RCC 7860 (cell line): ENCODE results near the gene ANKRD24.
"Not testable (repeated sequence)": the region's sequence is repeated elsewhere in the genome, so short reads cannot be mapped to it uniquely, and the experiment has no call there.

Source experiments
- DNase-seq: peaks from one replicate; pipeline ENCODE4 v3.0.0-alpha.2; 2015; ENCODE audit warnings: low spot score
- FAIRE-seq: peaks from 2 replicates; lab custom pipeline; 2012; peaks lifted over from hg19 to GRCh38; lab: Jason Lieb, UNC

The ANKRD24 gene

GRCh38 chr19:4182084-4182810, at the start of gene ANKRD24, which contains the start of gene SIRT6:
Gene ANKRD24, plus strand, starts transcription at chr19:4182689. Its CDS starts 3,737 bp downstream, at chr19:4186426.
Gene SIRT6, minus strand, starts transcription at chr19:4182563. Its CDS starts 24 bp downstream, at chr19:4182539.
- DNase-seq (peak; percentile 81), FAIRE-seq (peak; percentile 16)

- no peak for FAIRE-seq
- DNase-seq, result no peak
Measured at GRCh38 chr19:4134351-4134750, 48.1 kb upstream of the ANKRD24 start.

GRCh38 chr19:4135386-4135785, 47.1 kb upstream of the ANKRD24 start:
- not testable (repeated sequence) for DNase-seq, FAIRE-seq

GRCh38 chr19:4136680-4137088, 45.8 kb upstream of the ANKRD24 start:
- DNase-seq (no peak), FAIRE-seq (no peak)

GRCh38 chr19:4138445-4138844, 44.0 kb upstream of the ANKRD24 start:
- no peak for DNase-seq
- no peak for FAIRE-seq

- DNase-seq (peak; percentile 45), FAIRE-seq (no peak)
Measured at GRCh38 chr19:4139614-4140236, 42.8 kb upstream of the ANKRD24 start.

- DNase-seq (peak; percentile 51), FAIRE-seq (no peak)
Measured at GRCh38 chr19:4140237-4140711, 42.2 kb upstream of the ANKRD24 start.

GRCh38 chr19:4142916-4143315, 39.6 kb upstream of the ANKRD24 start:
- DNase-seq, FAIRE-seq: not testable (repeated sequence)

GRCh38 chr19:4144666-4145249, 37.7 kb upstream of the ANKRD24 start:
- FAIRE-seq (no peak), DNase-seq (peak; percentile 53)

- FAIRE-seq, result no peak
- DNase-seq, result no peak
Measured at GRCh38 chr19:4149518-4150288, 32.8 kb upstream of the ANKRD24 start.

GRCh38 chr19:4151623-4152022, 30.9 kb upstream of the ANKRD24 start:
- FAIRE-seq (no peak), DNase-seq (no peak)

- DNase-seq (no peak), FAIRE-seq (no peak)
Measured at GRCh38 chr19:4152241-4152998, 30.1 kb upstream of the ANKRD24 start.

GRCh38 chr19:4154571-4155312, 27.7 kb upstream of the ANKRD24 start:
- FAIRE-seq, result no peak
- DNase-seq, result no peak

- DNase-seq, result no peak
- FAIRE-seq, result no peak
Measured at GRCh38 chr19:4157164-4157563, 25.3 kb upstream of the ANKRD24 start.

- not testable (repeated sequence) for DNase-seq, FAIRE-seq
Measured at GRCh38 chr19:4157971-4158370, 24.5 kb upstream of the ANKRD24 start.

- DNase-seq (no peak), FAIRE-seq (no peak)
Measured at GRCh38 chr19:4161415-4162077, 20.9 kb upstream of the ANKRD24 start.

- no peak for FAIRE-seq
- DNase-seq, result no peak
Measured at GRCh38 chr19:4164262-4164661, 18.2 kb upstream of the ANKRD24 start.

GRCh38 chr19:4171676-4172075, 10.8 kb upstream of the ANKRD24 start:
- DNase-seq (no peak), FAIRE-seq (no peak)

GRCh38 chr19:4172861-4173473, 9.5 kb upstream of the ANKRD24 start:
- DNase-seq, result no peak
- FAIRE-seq, result no peak
